A673 (cell line): ENCODE measurements around the gene SORD.

ENCODE experiments used
- EZH2 ChIP-seq: fragments of 200-600 bp; sonication (generic); IDR thresholded peaks from 2 replicates; pipeline ENCODE4 v1.6.1; 2017; ENCODE audit warnings: borderline replicate concordance, low read depth, mild to moderate bottlenecking, mixed read lengths, antibody characterized with exemption, low read length; ENCODE audit not compliant: poor library complexity, severe bottlenecking
- TF ChIP-seq, protein P1 (sequence below): fragments of 300-800, 200-600 bp; sonication (generic); conservative IDR thresholded peaks from 2 replicates; pipeline ENCODE4 v1.5.1; 2017; ENCODE audit warnings: low read depth, mild to moderate bottlenecking, antibody characterized with exemption, low read length, moderate library complexity, mixed read lengths

DNA sequence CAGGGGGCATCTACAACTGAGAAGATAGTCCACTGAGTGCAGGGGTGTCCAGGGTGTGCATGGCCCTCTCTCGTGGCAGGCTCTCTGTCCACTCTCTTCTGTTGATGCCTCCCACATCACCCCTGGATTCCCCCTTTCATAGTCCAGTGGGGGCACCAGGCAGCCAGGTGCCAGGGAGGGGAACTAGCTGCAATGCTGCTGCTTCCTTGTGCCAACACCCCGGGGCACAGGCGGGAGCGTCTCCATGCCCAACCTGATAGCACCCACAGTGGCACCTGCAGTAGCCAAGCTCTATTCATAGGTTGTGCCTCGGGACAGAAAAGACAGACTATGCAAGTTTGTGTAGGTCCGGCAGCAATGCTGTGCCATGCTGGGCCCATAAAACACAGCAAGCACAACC is 79.2 kb downstream of the SORD start:
- TF ChIP-seq, protein P1, sequence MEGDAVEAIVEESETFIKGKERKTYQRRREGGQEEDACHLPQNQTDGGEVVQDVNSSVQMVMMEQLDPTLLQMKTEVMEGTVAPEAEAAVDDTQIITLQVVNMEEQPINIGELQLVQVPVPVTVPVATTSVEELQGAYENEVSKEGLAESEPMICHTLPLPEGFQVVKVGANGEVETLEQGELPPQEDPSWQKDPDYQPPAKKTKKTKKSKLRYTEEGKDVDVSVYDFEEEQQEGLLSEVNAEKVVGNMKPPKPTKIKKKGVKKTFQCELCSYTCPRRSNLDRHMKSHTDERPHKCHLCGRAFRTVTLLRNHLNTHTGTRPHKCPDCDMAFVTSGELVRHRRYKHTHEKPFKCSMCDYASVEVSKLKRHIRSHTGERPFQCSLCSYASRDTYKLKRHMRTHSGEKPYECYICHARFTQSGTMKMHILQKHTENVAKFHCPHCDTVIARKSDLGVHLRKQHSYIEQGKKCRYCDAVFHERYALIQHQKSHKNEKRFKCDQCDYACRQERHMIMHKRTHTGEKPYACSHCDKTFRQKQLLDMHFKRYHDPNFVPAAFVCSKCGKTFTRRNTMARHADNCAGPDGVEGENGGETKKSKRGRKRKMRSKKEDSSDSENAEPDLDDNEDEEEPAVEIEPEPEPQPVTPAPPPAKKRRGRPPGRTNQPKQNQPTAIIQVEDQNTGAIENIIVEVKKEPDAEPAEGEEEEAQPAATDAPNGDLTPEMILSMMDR, result no peak
- TF ChIP-seq EZH2, result no peak
